ENCODE results near the gene PDE4B.
"Not testable (repeated sequence)": the region's sequence is repeated elsewhere in the genome, so short reads cannot be mapped to it uniquely, and the experiment has no call there.

PDE4B gene

DNA sequence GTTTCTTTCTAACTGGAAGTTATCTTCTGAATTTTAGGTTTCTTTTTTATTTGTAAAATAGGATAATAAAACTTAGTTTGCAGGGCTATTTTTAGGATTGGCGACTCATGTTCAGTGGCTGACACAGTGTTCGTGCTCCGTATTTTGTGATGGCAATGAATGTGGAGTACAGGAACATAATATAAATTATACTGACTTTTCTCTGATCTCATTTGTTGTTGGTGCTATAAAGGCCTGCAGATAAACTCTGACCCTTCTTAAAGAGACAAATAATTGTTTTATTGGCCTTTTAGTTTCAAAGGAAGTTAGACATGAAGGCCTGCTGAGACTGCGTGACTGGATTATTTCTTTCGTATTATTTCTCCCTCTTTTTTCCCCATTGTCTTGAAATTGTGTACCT, 339.6 kb downstream of the PDE4B start:
- Histone ChIP-seq H3K9ac (ENCODE audit: low read length) (no peak overlapping the region), H3K27me3 (ENCODE audit: low read depth, low read length) (no peaks in the 10 kb centered on the region), H3K36me3 (replicated peaks; ENCODE audit: low read depth, low read length) (no peaks in the 10 kb centered on the region), H2AFZ (ENCODE audit: low read depth, low read length) (no peak overlapping the region), H4K20me1 (ENCODE audit: insufficient read depth, low read length) (no peaks in the 10 kb centered on the region), H3K27ac (ENCODE audit: low read length) (no peak overlapping the region), H3K4me3 (ENCODE audit: low read length) (no peak overlapping the region), H3K9me3 (ENCODE audit: insufficient read depth, low read length) (no peaks in the 10 kb centered on the region), H3K4me1 (ENCODE audit: low read length) (peaks cover 10% of the 10 kb centered on the region), H3K79me2 (ENCODE audit: low read length) (no peaks in the 10 kb centered on the region), H3K4me2 (ENCODE audit: low read length) (no peak overlapping the region)
- TF ChIP-seq EZH2phosphoT487 (IDR thresholded peaks at IDR 0.05; ENCODE audit: low read depth), result no peak
- TF ChIP-seq, protein P1, sequence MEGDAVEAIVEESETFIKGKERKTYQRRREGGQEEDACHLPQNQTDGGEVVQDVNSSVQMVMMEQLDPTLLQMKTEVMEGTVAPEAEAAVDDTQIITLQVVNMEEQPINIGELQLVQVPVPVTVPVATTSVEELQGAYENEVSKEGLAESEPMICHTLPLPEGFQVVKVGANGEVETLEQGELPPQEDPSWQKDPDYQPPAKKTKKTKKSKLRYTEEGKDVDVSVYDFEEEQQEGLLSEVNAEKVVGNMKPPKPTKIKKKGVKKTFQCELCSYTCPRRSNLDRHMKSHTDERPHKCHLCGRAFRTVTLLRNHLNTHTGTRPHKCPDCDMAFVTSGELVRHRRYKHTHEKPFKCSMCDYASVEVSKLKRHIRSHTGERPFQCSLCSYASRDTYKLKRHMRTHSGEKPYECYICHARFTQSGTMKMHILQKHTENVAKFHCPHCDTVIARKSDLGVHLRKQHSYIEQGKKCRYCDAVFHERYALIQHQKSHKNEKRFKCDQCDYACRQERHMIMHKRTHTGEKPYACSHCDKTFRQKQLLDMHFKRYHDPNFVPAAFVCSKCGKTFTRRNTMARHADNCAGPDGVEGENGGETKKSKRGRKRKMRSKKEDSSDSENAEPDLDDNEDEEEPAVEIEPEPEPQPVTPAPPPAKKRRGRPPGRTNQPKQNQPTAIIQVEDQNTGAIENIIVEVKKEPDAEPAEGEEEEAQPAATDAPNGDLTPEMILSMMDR (IDR thresholded peaks at IDR 0.05; ENCODE audit: low read depth, low read length), result no peak

DNA sequence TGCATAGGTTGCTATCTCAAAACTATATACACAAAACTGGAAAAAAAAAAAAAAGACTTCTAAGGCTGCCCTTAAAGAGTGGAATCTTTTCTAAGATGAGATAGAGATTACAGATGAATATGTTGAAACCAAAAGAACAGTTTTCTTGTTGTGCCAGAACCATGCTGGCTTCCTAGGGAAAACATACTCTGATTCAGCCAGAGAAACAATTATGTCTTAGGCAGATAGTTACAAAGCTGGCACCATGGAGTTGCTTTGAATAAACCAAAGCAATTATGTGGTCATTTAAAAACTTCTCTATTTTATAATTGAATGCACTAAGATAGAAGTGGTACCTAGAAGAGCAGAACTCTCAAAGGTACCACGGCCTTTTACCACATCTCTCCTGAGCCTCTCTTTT, 341.3 kb downstream of the PDE4B start:
- Histone ChIP-seq H3K4me1 (ENCODE audit: low read length) (peaks cover 9% of the 10 kb centered on the region), H3K9me3 (ENCODE audit: insufficient read depth, low read length) (no peaks in the 10 kb centered on the region), H3K4me3 (ENCODE audit: low read length) (no peak overlapping the region), H3K79me2 (ENCODE audit: low read length) (no peaks in the 10 kb centered on the region), H3K4me2 (ENCODE audit: low read length) (no peak overlapping the region), H2AFZ (ENCODE audit: low read depth, low read length) (no peak overlapping the region), H3K27ac (ENCODE audit: low read length) (no peak overlapping the region), H3K27me3 (ENCODE audit: low read depth, low read length) (no peaks in the 10 kb centered on the region), H3K36me3 (replicated peaks; ENCODE audit: low read depth, low read length) (no peaks in the 10 kb centered on the region), H4K20me1 (ENCODE audit: insufficient read depth, low read length) (no peaks in the 10 kb centered on the region), H3K9ac (ENCODE audit: low read length) (no peak overlapping the region)
- TF ChIP-seq, protein P1 (IDR thresholded peaks at IDR 0.05; ENCODE audit: low read depth, low read length), result no peak
- no peak for TF ChIP-seq EZH2phosphoT487 (IDR thresholded peaks at IDR 0.05; ENCODE audit: low read depth)

DNA sequence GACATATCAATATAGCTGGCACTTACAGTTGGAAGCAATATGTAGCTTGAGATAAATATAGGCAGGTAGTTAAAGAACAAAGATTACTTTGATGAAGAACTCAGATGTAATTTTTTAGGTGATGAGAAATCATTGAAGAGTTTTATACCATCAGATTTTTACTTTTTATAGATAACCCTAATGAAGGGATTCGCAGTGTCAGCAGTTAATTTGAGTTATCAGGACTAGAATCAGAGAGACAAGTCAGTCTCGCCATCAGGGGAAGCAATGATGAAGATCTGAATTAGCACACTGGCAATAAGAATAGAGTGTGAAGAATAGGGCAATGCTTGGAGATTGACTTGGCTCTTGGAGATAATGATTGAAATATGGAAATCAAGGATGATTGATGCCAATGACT, 342.5 kb downstream of the PDE4B start:
- Histone ChIP-seq H3K4me2 (ENCODE audit: low read length) (no peak overlapping the region), H3K4me1 (ENCODE audit: low read length) (peaks cover 9% of the 10 kb centered on the region), H2AFZ (ENCODE audit: low read depth, low read length) (no peak overlapping the region), H3K27ac (ENCODE audit: low read length) (no peak overlapping the region), H3K36me3 (replicated peaks; ENCODE audit: low read depth, low read length) (no peaks in the 10 kb centered on the region), H3K27me3 (ENCODE audit: low read depth, low read length) (no peaks in the 10 kb centered on the region), H3K79me2 (ENCODE audit: low read length) (no peaks in the 10 kb centered on the region), H4K20me1 (ENCODE audit: insufficient read depth, low read length) (no peaks in the 10 kb centered on the region), H3K9me3 (ENCODE audit: insufficient read depth, low read length) (no peaks in the 10 kb centered on the region), H3K9ac (ENCODE audit: low read length) (no peak overlapping the region), H3K4me3 (ENCODE audit: low read length) (no peak overlapping the region)
- TF ChIP-seq EZH2phosphoT487 (IDR thresholded peaks at IDR 0.05; ENCODE audit: low read depth), result no peak
- TF ChIP-seq, protein P1 (IDR thresholded peaks at IDR 0.05; ENCODE audit: low read depth, low read length), result no peak

DNA sequence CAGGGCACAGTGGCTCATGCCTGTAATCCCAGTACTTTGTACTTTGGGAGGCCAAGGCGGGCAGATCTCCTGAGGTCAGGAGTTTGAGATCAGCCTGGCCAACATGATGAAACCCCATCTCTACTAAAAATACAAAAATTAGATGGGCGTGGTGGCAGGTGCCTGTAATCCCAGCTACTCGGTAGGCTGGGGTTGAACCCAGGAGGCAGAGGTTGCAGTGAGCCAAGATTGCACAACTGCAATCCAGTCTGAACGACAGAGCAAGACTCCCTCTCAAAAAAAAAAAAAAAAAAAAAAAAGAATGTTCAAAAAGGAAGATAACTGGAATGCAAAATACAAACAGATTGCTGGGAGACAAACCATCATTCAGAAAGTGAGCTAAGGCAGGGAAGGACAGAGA, 343.7 kb downstream of the PDE4B start:
- H4K20me1 ChIP-seq (ENCODE audit: insufficient read depth, low read length); H3K4me3 ChIP-seq (ENCODE audit: low read length); H3K4me2 ChIP-seq (ENCODE audit: low read length): not testable (repeated sequence)

DNA sequence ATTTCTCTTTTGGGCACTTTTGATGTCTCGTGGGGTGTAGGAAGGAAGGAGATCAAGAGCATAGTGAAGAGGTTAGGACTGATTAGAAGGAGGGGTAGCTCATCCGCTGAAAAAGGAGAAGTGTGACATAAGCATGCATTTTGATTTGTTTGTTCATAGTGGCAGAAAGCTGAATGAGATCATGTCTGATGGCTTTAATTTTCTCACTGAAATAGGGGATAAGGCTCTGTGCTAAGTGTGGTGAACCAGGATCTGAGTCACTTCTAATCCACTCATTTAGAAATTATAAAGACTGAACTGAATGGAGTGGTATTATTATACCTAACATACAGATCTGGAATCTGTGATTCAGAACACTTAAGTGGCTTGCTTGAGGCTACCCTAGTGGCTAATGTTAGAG, 344.5 kb downstream of the PDE4B start:
- no peaks in the 10 kb centered on the region for H3K27me3 ChIP-seq (ENCODE audit: low read depth, low read length)
- no peaks in the 10 kb centered on the region for H3K36me3 ChIP-seq (replicated peaks; ENCODE audit: low read depth, low read length)
- TF ChIP-seq, protein P1 (IDR thresholded peaks at IDR 0.05; ENCODE audit: low read depth, low read length), result no peak
- no peak for TF ChIP-seq EZH2phosphoT487 (IDR thresholded peaks at IDR 0.05; ENCODE audit: low read depth)
- H3K4me1 ChIP-seq (ENCODE audit: low read length), result peaks cover 9% of the 10 kb centered on the region
- no peak overlapping the region for H3K27ac ChIP-seq (ENCODE audit: low read length)
- peak overlapping the region; percentile 8; the same call in 1 of the 2 replicates for H3K4me2 ChIP-seq (ENCODE audit: low read length)
- H4K20me1 ChIP-seq (ENCODE audit: insufficient read depth, low read length), result no peaks in the 10 kb centered on the region
- no peak overlapping the region for H3K9ac ChIP-seq (ENCODE audit: low read length)
- no peaks in the 10 kb centered on the region for H3K79me2 ChIP-seq (ENCODE audit: low read length)
- no peak overlapping the region for H3K4me3 ChIP-seq (ENCODE audit: low read length)
- H3K9me3 ChIP-seq (ENCODE audit: insufficient read depth, low read length), result no peaks in the 10 kb centered on the region
- no peak overlapping the region for H2AFZ ChIP-seq (ENCODE audit: low read depth, low read length)

More for the DNA sequence above, 343.7 kb downstream of the PDE4B start:
- not testable (repeated sequence) for H3K79me2 ChIP-seq (ENCODE audit: low read length); H3K36me3 ChIP-seq (replicated peaks; ENCODE audit: low read depth, low read length); H3K4me1 ChIP-seq (ENCODE audit: low read length); H3K9me3 ChIP-seq (ENCODE audit: insufficient read depth, low read length); H3K27ac ChIP-seq (ENCODE audit: low read length); H3K9ac ChIP-seq (ENCODE audit: low read length); H2AFZ ChIP-seq (ENCODE audit: low read depth, low read length); H3K27me3 ChIP-seq (ENCODE audit: low read depth, low read length)
